ENCODE results near the gene TMEM131L. TPM values are rescaled to one million over a fixed set of nuclear protein-coding genes. Genes with fewer than 3 reads are reported as not detected.

The TMEM131L gene
- total RNA-seq, 3 donors from 2014 or later = 5.9 to 9.8 (median 6.7) TPM

DNA sequence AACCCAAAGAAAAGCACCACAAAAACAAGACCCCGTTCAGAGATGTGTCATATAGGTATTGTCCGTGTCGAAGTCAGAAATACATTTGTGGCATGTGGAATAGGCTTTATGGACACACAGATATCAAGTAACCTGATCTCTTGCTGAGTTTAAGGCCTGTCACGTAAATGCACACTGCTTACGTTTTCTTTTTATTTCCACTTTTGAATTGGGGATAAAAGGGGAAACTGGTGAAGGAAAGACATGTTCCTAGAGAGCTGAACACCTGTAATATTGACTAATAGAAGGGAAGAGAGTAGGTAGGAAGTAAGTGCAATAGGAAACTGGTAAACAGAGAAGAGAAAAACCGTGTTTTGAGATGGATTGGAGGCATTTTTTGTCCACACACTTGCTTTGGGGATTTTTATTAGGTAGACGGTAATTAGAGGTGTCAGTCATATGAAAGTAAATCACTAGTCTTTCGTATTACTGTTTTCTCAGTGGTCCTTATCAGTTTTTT is 24.9 kb downstream of the TMEM131L start:
- DNase-seq = no peak

DNA sequence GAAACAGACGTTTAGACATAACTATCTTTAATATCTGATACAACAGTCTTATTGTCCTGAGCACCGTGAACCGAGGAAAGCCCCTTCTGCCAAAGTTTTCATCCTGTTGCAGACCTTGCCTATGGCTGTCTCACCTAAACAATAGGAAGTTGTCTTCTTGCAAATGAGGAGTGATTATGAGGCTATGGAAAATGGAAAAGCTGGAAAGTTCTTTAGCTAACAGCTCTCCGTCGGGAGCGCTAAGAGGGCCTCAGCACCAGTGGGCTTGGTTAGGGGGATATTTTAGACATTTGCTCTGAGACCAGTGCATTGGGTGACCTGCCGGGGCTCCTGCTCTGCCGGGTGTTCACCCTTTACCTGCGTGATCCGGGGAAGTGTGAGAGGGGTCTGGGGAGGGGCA is 28.4 kb downstream of the TMEM131L start:
- DNase-seq = no peak
- H3K4me1 ChIP-seq (ENCODE audit: low read depth) = no peaks in the 10 kb centered on the region
- TF ChIP-seq, protein P1, sequence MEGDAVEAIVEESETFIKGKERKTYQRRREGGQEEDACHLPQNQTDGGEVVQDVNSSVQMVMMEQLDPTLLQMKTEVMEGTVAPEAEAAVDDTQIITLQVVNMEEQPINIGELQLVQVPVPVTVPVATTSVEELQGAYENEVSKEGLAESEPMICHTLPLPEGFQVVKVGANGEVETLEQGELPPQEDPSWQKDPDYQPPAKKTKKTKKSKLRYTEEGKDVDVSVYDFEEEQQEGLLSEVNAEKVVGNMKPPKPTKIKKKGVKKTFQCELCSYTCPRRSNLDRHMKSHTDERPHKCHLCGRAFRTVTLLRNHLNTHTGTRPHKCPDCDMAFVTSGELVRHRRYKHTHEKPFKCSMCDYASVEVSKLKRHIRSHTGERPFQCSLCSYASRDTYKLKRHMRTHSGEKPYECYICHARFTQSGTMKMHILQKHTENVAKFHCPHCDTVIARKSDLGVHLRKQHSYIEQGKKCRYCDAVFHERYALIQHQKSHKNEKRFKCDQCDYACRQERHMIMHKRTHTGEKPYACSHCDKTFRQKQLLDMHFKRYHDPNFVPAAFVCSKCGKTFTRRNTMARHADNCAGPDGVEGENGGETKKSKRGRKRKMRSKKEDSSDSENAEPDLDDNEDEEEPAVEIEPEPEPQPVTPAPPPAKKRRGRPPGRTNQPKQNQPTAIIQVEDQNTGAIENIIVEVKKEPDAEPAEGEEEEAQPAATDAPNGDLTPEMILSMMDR (IDR thresholded peaks at IDR 0.05) = no peak
- H3K36me3 ChIP-seq (ENCODE audit: low read depth) = no peaks in the 10 kb centered on the region
- intact Hi-C loops (cut with DNase I, micrococcal nuclease) = no loop called here
- H3K9me3 ChIP-seq = no peaks in the 10 kb centered on the region
- ATAC-seq = no peak
- H3K4me3 ChIP-seq = no peak overlapping the region

More for the DNA sequence above, 24.9 kb downstream of the TMEM131L start:
- Histone ChIP-seq H3K4me3 (no peak overlapping the region), H3K36me3 (ENCODE audit: low read depth) (no peaks in the 10 kb centered on the region), H3K4me1 (ENCODE audit: low read depth) (peaks cover 6% of the 10 kb centered on the region), H3K9me3 (no peaks in the 10 kb centered on the region)
- ATAC-seq = no peak
- TF ChIP-seq, protein P1 (IDR thresholded peaks at IDR 0.05) = no peak
- intact Hi-C loops (cut with DNase I, micrococcal nuclease) = no loop called here

DNA sequence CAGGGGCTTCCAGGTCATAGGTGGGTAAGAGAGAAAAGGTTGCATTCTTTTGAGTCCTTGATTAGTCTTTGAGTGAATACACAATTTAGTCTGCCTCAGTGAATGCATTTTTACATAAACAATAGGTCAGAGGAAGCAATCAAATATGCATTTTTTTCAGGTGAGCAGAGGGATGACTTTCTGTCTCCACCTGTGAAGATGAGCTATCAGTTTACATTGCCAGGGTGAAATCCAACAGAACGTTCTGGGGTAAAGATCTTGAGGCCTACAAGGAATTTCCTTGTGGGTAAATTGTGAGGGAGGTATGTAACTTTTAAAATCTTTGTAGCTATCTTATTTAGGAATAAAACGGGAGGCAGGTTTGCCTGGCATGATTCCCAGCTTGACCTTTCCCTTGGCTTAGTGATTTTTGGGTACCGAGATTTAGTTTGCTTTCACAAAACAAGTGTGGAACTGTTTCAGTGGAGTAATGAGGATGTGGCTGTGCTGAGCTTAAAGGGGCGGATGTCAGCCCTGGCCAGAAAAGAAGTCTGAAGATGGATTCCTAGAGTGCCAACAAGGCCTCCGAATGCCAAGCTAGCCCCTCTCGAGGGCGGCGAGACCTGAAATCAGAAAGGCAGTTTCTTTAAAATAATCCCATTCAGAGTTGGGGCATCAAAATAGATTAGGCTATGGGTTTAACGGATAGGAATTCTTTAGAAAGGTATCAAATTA is 29.5 kb downstream of the TMEM131L start:
- H3K36me3 ChIP-seq (ENCODE audit: low read depth) = no peaks in the 10 kb centered on the region
- no peak for DNase-seq
- H3K9me3 ChIP-seq = no peaks in the 10 kb centered on the region
- no peak overlapping the region for H3K4me3 ChIP-seq
- no peak for ATAC-seq
- H3K4me1 ChIP-seq (ENCODE audit: low read depth) = no peaks in the 10 kb centered on the region
- TF ChIP-seq, protein P1 (IDR thresholded peaks at IDR 0.05) = no peak
- intact Hi-C loops (cut with DNase I, micrococcal nuclease) = no loop called here

DNA sequence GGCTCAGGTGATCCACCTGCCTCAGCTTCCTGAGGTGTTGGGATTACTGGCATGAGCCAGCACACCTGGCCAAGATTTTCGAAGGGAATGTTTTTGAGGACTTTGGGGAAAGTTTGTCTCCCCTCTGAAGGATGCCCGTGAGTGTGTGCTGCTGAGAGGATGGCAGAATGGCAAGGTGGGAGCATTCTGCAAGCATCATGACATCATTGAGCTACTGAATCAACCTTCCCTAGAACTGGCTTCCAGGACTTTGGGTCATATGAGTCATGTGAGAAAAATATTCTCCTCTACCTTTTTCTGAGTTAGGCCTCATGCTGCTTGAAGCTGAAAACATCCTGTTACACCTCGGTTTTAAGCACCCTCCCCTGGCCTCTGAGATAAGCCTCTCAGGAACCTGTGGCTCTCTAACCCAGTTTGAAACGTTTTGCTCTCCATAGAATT is 31.0 kb downstream of the TMEM131L start:
- TF ChIP-seq, protein P1 (IDR thresholded peaks at IDR 0.05) = no peak
- peak; percentile 71 for ATAC-seq
- intact Hi-C loops (cut with DNase I, micrococcal nuclease) = no loop called here
- Histone ChIP-seq H3K4me3 (no peak overlapping the region), H3K4me1 (ENCODE audit: low read depth) (no peaks in the 10 kb centered on the region), H3K36me3 (ENCODE audit: low read depth) (no peaks in the 10 kb centered on the region), H3K9me3 (no peaks in the 10 kb centered on the region)
- no peak for DNase-seq

DNA sequence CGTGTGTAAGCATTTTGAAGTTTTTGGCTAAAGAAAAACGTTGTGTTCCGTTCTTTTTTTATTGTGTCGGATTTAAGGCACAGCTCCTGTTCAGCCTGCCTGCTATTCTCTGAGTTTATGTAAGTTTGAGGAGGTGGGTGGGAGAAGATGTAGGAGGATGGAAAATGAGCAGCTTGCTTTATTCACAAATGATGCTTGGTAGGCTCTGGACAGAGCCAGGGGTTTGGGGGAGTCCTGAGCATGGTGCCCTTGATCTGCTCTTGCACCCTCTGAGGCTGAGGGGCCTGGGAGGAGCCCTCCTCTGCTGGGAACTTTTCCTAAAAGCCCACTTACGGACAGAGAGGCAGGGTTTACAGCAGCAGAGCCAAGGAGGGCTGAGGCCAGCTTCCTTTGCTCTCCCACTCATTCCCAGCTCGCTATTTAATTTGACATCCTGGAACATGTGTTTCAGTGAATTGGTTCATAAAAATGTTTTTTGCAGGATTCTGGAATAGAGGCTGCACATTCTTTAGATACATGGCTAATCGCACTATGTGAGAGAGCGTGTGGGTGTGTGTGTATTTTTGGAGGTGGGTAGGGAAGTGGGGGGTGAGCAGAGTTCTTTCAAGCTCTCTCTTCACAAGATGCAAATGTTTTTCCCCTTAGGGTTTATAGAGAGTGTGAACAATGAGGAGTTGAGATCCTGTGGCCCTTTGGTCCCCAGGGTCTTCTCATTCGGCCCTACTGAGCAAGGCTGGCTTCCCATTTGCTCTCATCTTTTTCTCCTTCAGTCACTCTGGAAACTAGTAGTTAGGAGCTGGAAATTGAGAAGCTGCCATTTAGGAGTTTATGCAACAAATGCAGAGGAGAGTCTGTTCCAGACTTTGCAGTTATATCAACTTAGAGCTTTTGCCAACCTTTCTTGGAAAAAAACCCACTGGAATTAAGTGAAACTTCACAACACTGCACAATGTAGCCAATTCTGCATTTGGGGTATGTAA is 32.1 kb downstream of the TMEM131L start:
- peak; percentile 60 for ATAC-seq
- Histone ChIP-seq H3K4me3 (no peak overlapping the region), H3K4me1 (ENCODE audit: low read depth) (no peaks in the 10 kb centered on the region), H3K36me3 (ENCODE audit: low read depth) (no peaks in the 10 kb centered on the region), H3K9me3 (no peaks in the 10 kb centered on the region)
- DNase-seq = no peak
- TF ChIP-seq, protein P1 (IDR thresholded peaks at IDR 0.05) = no peak
- intact Hi-C loops (cut with DNase I, micrococcal nuclease) = no loop called here

Data from mucosa of descending colon (tissue), 3 donors.